ENCODE results near the gene IMP4. TPM values are rescaled to one million over a fixed set of nuclear protein-coding genes. Genes with fewer than 3 reads are reported as not detected.

IMP4 gene
- total and polyA plus RNA-seq, 2 of the 13 experiments (the other 11 are each of a cell fraction or from before 2014, with no cell fraction given): 142 to 158 TPM

GRCh38 chr2:130336877-130337734 lies 5.6 kb upstream of the IMP4 start (continued):
- TF ChIP-seq ZNF704 (CRISPR knock-in tag; IDR thresholded peaks at IDR 0.05; ENCODE audit: borderline replicate concordance) (no peak; the same call in 1 of the 2 replicates), IRF9 (CRISPR knock-in tag; IDR thresholded peaks at IDR 0.05; ENCODE audit: borderline replicate concordance) (peak; percentile 94), ZNF180 (CRISPR knock-in tag; IDR thresholded peaks at IDR 0.05; ENCODE audit: borderline replicate concordance, low read depth) (no peak), SIN3B (IDR thresholded peaks at IDR 0.05; ENCODE audit: low read length) (peak; percentile 57; the same call in 1 of the 2 replicates), ZSCAN5A (CRISPR knock-in tag; IDR thresholded peaks at IDR 0.05; ENCODE audit: borderline replicate concordance) (peak; percentile 80; the same call in 1 of the 2 replicates), ZNF777 (CRISPR knock-in tag; IDR thresholded peaks at IDR 0.05) (0 out of 2 replicates have a peak, but pooled peaks have one; percentile 37), SNAI1 (CRISPR knock-in tag; IDR thresholded peaks at IDR 0.05; ENCODE audit: borderline replicate concordance) (peak; percentile 75; the same call in 1 of the 2 replicates), ARNT (IDR thresholded peaks at IDR 0.05) (no peak), ZBTB20 (CRISPR knock-in tag; IDR thresholded peaks at IDR 0.05; ENCODE audit: borderline replicate concordance, low read depth) (peak; percentile 94), GTF2F1 (IDR thresholded peaks at IDR 0.05; ENCODE audit: low read length) (no peak), NCOR1 (IDR thresholded peaks at IDR 0.05; ENCODE audit: borderline replicate concordance, low read length) (peak; percentile 88), PAX8 (CRISPR knock-in tag; IDR thresholded peaks at IDR 0.05; ENCODE audit: borderline replicate concordance) (no peak), TRIM24 (CRISPR knock-in tag; IDR thresholded peaks at IDR 0.05) (no peak), ZNF276 (CRISPR knock-in tag; IDR thresholded peaks at IDR 0.05; ENCODE audit: low read depth) (no peak), TARDBP (CRISPR knock-in tag; IDR thresholded peaks at IDR 0.05) (peak; percentile 79; the same call in 1 of the 2 replicates), ZKSCAN5 (CRISPR knock-in tag; IDR thresholded peaks at IDR 0.05) (peak; percentile 75; the same call in 1 of the 2 replicates), ZNF275 (CRISPR knock-in tag; IDR thresholded peaks at IDR 0.05; ENCODE audit: borderline replicate concordance) (peak; percentile 65; the same call in 1 of the 2 replicates), ZNF781 (CRISPR knock-in tag; IDR thresholded peaks at IDR 0.05; ENCODE audit: borderline replicate concordance, not compliant biosample characterization) (peak; percentile 96), ZNF143 (CRISPR knock-in tag; IDR thresholded peaks at IDR 0.05) (peak; percentile 83), ZBTB21 (CRISPR knock-in tag; IDR thresholded peaks at IDR 0.05) (peak; percentile 92)
